Keratinocyte (primary cell): ENCODE data around the gene EEF2K. TPM values are rescaled to one million over a fixed set of nuclear protein-coding genes. Genes with fewer than 3 reads are reported as not detected.

Experiments used
- DNase-seq: peaks from one replicate; pipeline ENCODE4 v3.0.0-alpha.2; 2011; ENCODE audit warnings: low read depth, missing footprints, low spot score
- FAIRE-seq: peaks from 2 replicates; lab custom pipeline; 2011; peaks lifted over from hg19 to GRCh38; lab: Jason Lieb, UNC
- H2AFZ ChIP-seq: 2 replicates; pipeline ENCODE4 v1.6.0; 2012; ENCODE audit warnings: low read length, control low read depth, inconsistent platforms; ENCODE audit not compliant: control insufficient read depth
- H3K27ac ChIP-seq: 2 replicates; pipeline ENCODE4 v1.5.1; 2011; ENCODE audit warnings: low read length; ENCODE audit not compliant: control insufficient read depth, insufficient read depth
- H3K27me3 ChIP-seq: 3 replicates; pipeline ENCODE4 v1.6.0; 2011; ENCODE audit warnings: low read length; ENCODE audit not compliant: control insufficient read depth, insufficient read depth; ENCODE audit errors: extremely low read depth
- H3K36me3 ChIP-seq, 2 experiments: 2 replicates in 1 of 2; 3 replicates in 1 of 2; pipeline ENCODE4 v1.5.1; 2011; ENCODE audit warnings: low read length in 2 of 2, mild to moderate bottlenecking in 1 of 2; ENCODE audit not compliant: control insufficient read depth in 2 of 2, insufficient read depth in 2 of 2; ENCODE audit errors: extremely low read depth in 1 of 2
- H3K4me1 ChIP-seq: 3 replicates; pipeline ENCODE4 v1.5.1; 2011; ENCODE audit warnings: low read length; ENCODE audit not compliant: control insufficient read depth, insufficient read depth; ENCODE audit errors: extremely low read depth
- H3K4me2 ChIP-seq: 3 replicates; pipeline ENCODE4 v1.6.0; 2011; ENCODE audit warnings: low read depth, low read length; ENCODE audit not compliant: control insufficient read depth, insufficient read depth; ENCODE audit errors: extremely low read depth
- H3K4me3 ChIP-seq, 3 experiments: fragments of 200-600 bp in 1 of 3; sonication (generic) in 1 of 3; 2 replicates in 2 of 3; 3 replicates in 1 of 3; pipeline ENCODE4 v1.5.1; 2011 to 2016; ENCODE audit warnings: low read length in 3 of 3, mild to moderate bottlenecking in 3 of 3, control low read depth in 2 of 3, inconsistent platforms in 1 of 3, low read depth in 1 of 3, mixed read lengths in 1 of 3, mixed run types in 1 of 3, moderate library complexity in 1 of 3; ENCODE audit not compliant: control insufficient read depth in 2 of 3, insufficient read depth in 2 of 3; ENCODE audit errors: extremely low read depth in 1 of 3
- H3K79me2 ChIP-seq: 2 replicates; pipeline ENCODE4 v1.6.0; 2012; ENCODE audit warnings: low read length; ENCODE audit not compliant: control insufficient read depth, insufficient read depth
- H3K9ac ChIP-seq: 3 replicates; pipeline ENCODE4 v1.6.0; 2011; ENCODE audit warnings: low read length; ENCODE audit not compliant: control insufficient read depth, insufficient read depth; ENCODE audit errors: extremely low read depth
- H3K9me1 ChIP-seq: 3 replicates; pipeline ENCODE4 v1.6.0; 2011; ENCODE audit warnings: low read length; ENCODE audit not compliant: control insufficient read depth, insufficient read depth; ENCODE audit errors: extremely low read depth
- H3K9me3 ChIP-seq: 2 replicates; pipeline ENCODE4 v1.5.1; 2012; ENCODE audit warnings: low read depth, low read length; ENCODE audit not compliant: control insufficient read depth
- H4K20me1 ChIP-seq: 3 replicates; pipeline ENCODE4 v1.6.0; 2011; ENCODE audit warnings: low read length; ENCODE audit not compliant: control insufficient read depth, insufficient read depth; ENCODE audit errors: extremely low read depth
- EZH2 ChIP-seq: IDR thresholded peaks from one replicate; pipeline ENCODE4 v1.6.1; 2012; ENCODE audit warnings: inconsistent platforms, mild to moderate bottlenecking, low read length, moderate library complexity
- dilution Hi-C: fragments of 300-500 bp; cut with MboI; formaldehyde crosslinking; loops from one replicate; pipeline ENCODE4 v1.7.0; 2020; ENCODE audit warnings: low sequenced_read_pairs; ENCODE audit not compliant: extremely low pct_ligation_motif_present
- polyA plus RNA-seq, 5 experiments: library from polyadenylated mRNA; depleted of rRNA in 3 of 5; stranded (reverse) in 3 of 5; stranded (forward) in 1 of 5; unstranded in 1 of 5; fragments of >200 nt; gene quantifications; 1 replicate in 1 of 5; 2 replicates in 3 of 5; 3 replicates in 1 of 5; pipeline versions ENCODE4 v1.2.1 to v1.2.3, GENCODE V29; 2011 to 2012; ENCODE audit warnings: missing spikeins in 2 of 5, low read depth in 1 of 5, low replicate concordance in 1 of 5
- TF ChIP-seq, protein P1 (sequence below), 3 experiments: IDR thresholded peaks in 1 of 3; conservative IDR thresholded peaks in 1 of 3; optimal IDR thresholded peaks in 1 of 3; 2 replicates in 2 of 3; 3 replicates in 1 of 3; pipeline versions ENCODE3 to v1.5.1; 2011; ENCODE audit warnings: low read length in 3 of 3, mild to moderate bottlenecking in 3 of 3, moderate library complexity in 2 of 3, control low read depth in 1 of 3, inconsistent platforms in 1 of 3; ENCODE audit not compliant: insufficient read depth in 2 of 3; ENCODE audit errors: extremely low read depth in 1 of 3

Gene EEF2K
- polyA plus RNA-seq, 1 donor (not counting 4 experiments of a cell fraction or from before 2014, with no cell fraction given): 7.3 TPM

DNA sequence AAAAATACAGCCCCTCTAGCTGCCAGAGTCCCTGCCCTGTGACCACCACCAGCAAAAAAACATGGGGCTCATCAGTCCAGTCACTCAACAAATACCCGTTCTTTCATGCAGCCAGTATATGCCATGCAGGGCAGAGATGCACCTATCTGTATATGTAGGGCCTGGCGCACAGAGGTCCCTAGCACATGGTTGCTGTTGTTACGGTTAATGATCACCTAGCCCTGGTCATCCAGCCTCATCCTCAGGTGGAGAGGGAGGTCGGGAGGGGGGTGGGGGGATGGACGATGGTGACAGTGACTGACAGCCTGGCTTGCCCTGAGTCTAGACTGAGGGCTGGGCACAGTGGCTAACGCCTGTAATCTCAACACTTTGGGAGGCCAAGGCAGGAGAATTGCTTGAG lies 42.3 kb upstream of the EEF2K start:
- no peaks in the 10 kb centered on the region for H3K4me1 ChIP-seq
- H3K79me2 ChIP-seq: no peaks in the 10 kb centered on the region
- no peak for FAIRE-seq
- H3K4me2 ChIP-seq: no peak overlapping the region
- no peaks in the 10 kb centered on the region for H4K20me1 ChIP-seq
- no peaks in the 10 kb centered on the region for H3K36me3 ChIP-seq
- no peak overlapping the region for H3K27ac ChIP-seq
- H3K9me3 ChIP-seq: no peaks in the 10 kb centered on the region
- H3K4me3 ChIP-seq: no peak overlapping the region
- H3K9ac ChIP-seq: no peak overlapping the region
- no peak for TF ChIP-seq EZH2
- TF ChIP-seq, protein P1, sequence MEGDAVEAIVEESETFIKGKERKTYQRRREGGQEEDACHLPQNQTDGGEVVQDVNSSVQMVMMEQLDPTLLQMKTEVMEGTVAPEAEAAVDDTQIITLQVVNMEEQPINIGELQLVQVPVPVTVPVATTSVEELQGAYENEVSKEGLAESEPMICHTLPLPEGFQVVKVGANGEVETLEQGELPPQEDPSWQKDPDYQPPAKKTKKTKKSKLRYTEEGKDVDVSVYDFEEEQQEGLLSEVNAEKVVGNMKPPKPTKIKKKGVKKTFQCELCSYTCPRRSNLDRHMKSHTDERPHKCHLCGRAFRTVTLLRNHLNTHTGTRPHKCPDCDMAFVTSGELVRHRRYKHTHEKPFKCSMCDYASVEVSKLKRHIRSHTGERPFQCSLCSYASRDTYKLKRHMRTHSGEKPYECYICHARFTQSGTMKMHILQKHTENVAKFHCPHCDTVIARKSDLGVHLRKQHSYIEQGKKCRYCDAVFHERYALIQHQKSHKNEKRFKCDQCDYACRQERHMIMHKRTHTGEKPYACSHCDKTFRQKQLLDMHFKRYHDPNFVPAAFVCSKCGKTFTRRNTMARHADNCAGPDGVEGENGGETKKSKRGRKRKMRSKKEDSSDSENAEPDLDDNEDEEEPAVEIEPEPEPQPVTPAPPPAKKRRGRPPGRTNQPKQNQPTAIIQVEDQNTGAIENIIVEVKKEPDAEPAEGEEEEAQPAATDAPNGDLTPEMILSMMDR (optimal IDR thresholded peaks at IDR 0.05 in 1 of 3, IDR thresholded peaks at IDR 0.05 in 1 of 3, conservative IDR thresholded peaks at IDR 0.05 in 1 of 3; ENCODE audit: extremely low read depth in 1 of 3, insufficient read depth in 2 of 3, low read length in 3 of 3): no peak
- H2AFZ ChIP-seq: no peak overlapping the region
- H3K27me3 ChIP-seq: peaks cover 32% of the 10 kb centered on the region
- DNase-seq: no peak
- no peaks in the 10 kb centered on the region for H3K9me1 ChIP-seq
- dilution Hi-C loops: no loop called here

DNA sequence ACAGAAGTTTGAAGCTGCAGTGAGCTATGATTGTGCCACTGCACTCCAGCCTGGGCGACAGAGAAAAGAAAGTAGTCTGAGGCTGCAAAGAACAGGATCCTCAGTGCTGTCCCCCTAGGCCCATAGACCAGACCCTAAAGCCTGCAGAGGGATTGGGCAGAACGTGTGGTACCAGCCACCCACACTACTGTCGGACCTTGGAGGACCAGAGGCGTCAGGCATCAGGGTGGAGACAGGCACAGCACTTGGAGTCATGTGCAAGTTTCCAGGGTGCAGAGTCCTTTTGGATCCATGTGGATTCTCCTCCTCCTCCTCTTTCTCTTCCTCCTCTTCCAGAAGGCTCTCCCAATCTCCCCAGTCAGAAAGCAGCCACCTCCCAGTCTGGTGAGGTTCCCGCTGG lies 41.6 kb upstream of the EEF2K start:
- Histone ChIP-seq H3K79me2 (no peaks in the 10 kb centered on the region), H3K9me1 (no peaks in the 10 kb centered on the region), H3K4me3 (no peak overlapping the region), H3K27ac (no peak overlapping the region), H3K4me1 (no peaks in the 10 kb centered on the region), H2AFZ (no peak overlapping the region), H3K9ac (no peak overlapping the region), H3K9me3 (no peaks in the 10 kb centered on the region), H4K20me1 (no peaks in the 10 kb centered on the region), H3K36me3 (no peaks in the 10 kb centered on the region), H3K27me3 (peaks cover 32% of the 10 kb centered on the region), H3K4me2 (no peak overlapping the region)
- TF ChIP-seq, protein P1 (optimal IDR thresholded peaks at IDR 0.05 in 1 of 3, IDR thresholded peaks at IDR 0.05 in 1 of 3, conservative IDR thresholded peaks at IDR 0.05 in 1 of 3; ENCODE audit: extremely low read depth in 1 of 3, insufficient read depth in 2 of 3, low read length in 3 of 3): no peak
- no peak for TF ChIP-seq EZH2
- dilution Hi-C loops: no loop called here
- FAIRE-seq (no peak), DNase-seq (no peak)
